Stimulated activated CD4-positive, alpha-beta T cell treated with anti-CD3 and anti-CD28 coated beads, Interleukin-4, amount 100 ng/mL, for 24 hours (primary cell): ENCODE data around the gene NTNG2.
A peak's percentile ranks its signal among the peaks of the same experiment; 100 is the strongest.

Experiments used
- DNase-seq: peaks from one replicate; pipeline ENCODE4 v3.0.0-alpha.2; 2020

The NTNG2 gene

GRCh38 chr9:132147839-132148238, 14.0 kb upstream of the NTNG2 start:
- DNase-seq: no peak

GRCh38 chr9:132150256-132150655, 11.6 kb upstream of the NTNG2 start:
- DNase-seq: no peak

- DNase-seq: no peak
These were observed 10.7 kb upstream of the NTNG2 start for GRCh38 chr9:132151118-132151517.

GRCh38 chr9:132152231-132152630, 9.6 kb upstream of the NTNG2 start:
- DNase-seq: no peak

- no peak for DNase-seq
These were observed 6.8 kb upstream of the NTNG2 start for GRCh38 chr9:132154863-132155567.

- DNase-seq: no peak
These were observed 6.3 kb upstream of the NTNG2 start for GRCh38 chr9:132155568-132155895.

- no peak for DNase-seq
These were observed 5.6 kb upstream of the NTNG2 start for GRCh38 chr9:132156262-132156661.

- DNase-seq: no peak
These were observed 4.3 kb upstream of the NTNG2 start for GRCh38 chr9:132157347-132158116.

GRCh38 chr9:132160802-132161742, 786 bp upstream of the NTNG2 start:
- DNase-seq: peak; percentile 61

GRCh38 chr9:132162764-132163456, 1.1 kb downstream of the NTNG2 start:
- no peak for DNase-seq

- no peak for DNase-seq
These were observed 1.6 kb downstream of the NTNG2 start for GRCh38 chr9:132163457-132163875.

GRCh38 chr9:132163876-132164603, 2.2 kb downstream of the NTNG2 start:
- no peak for DNase-seq

- no peak for DNase-seq
These were observed 2.9 kb downstream of the NTNG2 start for GRCh38 chr9:132164604-132165362.

GRCh38 chr9:132166599-132166998, 4.7 kb downstream of the NTNG2 start:
- peak; percentile 24 for DNase-seq

GRCh38 chr9:132167192-132167591, 5.3 kb downstream of the NTNG2 start:
- no peak for DNase-seq

GRCh38 chr9:132168347-132168746, 6.5 kb downstream of the NTNG2 start:
- DNase-seq: no peak

- DNase-seq: no peak
These were observed 7.0 kb downstream of the NTNG2 start for GRCh38 chr9:132168851-132169250.

GRCh38 chr9:132169672-132170392, 8.0 kb downstream of the NTNG2 start:
- peak; percentile 55 for DNase-seq

GRCh38 chr9:132171702-132172101, 9.8 kb downstream of the NTNG2 start:
- no peak for DNase-seq

- DNase-seq: no peak
These were observed 10.3 kb downstream of the NTNG2 start for GRCh38 chr9:132172185-132172584.

GRCh38 chr9:132175431-132175830, 13.6 kb downstream of the NTNG2 start:
- no peak for DNase-seq
